WTC11 (cell line): ENCODE results near the gene HPSE2. TPM values are rescaled to one million over a fixed set of nuclear protein-coding genes. Genes with fewer than 3 reads are reported as not detected.
A peak's percentile ranks its signal among the peaks of the same experiment; 100 is the strongest.

Experiments used
- ATAC-seq: fragments of 200-7000 bp; cut with Tn5 transposase; 2 replicates; pipeline ENCODE4 v1.10.0; 2021; ENCODE audit warnings: mild to moderate bottlenecking, moderate library complexity
- CTCF ChIA-PET: fragments of 300-600 bp; sonication (Branson Sonifier 250); formaldehyde crosslinking; loops from one replicate; lab custom pipeline; 2021; ENCODE audit warnings: antibody characterized with exemption; lab: Charles Lee
- POLR2A ChIA-PET: fragments of 350-600 bp; sonication (Branson Sonifier 250); formaldehyde crosslinking; loops from one replicate; lab custom pipeline; 2021; ENCODE audit warnings: antibody characterized with exemption; lab: Charles Lee
- DNase-seq: peaks from one replicate; pipeline ENCODE4 v3.0.0; 2021; ENCODE audit warnings: low spot score
- H3K27ac Mint-ChIP-seq: 2 replicates; pipeline ENCODE4 v1.8.0; 2021; ENCODE audit warnings: mixed read lengths
- H3K27me3 Mint-ChIP-seq: 2 replicates; pipeline ENCODE4 v1.8.0; 2021; ENCODE audit warnings: low read depth, mild to moderate bottlenecking, moderate library complexity, mixed read lengths
- H3K36me3 Mint-ChIP-seq: 2 replicates; pipeline ENCODE4 v1.8.0; 2021; ENCODE audit warnings: mixed read lengths
- H3K4me1 Mint-ChIP-seq: 2 replicates; pipeline ENCODE4 v1.8.0; 2022; ENCODE audit warnings: mixed read lengths
- H3K4me3 Mint-ChIP-seq: 2 replicates; pipeline ENCODE4 v1.8.0; 2021; ENCODE audit warnings: mild to moderate bottlenecking, moderate library complexity, mixed read lengths
- H3K9me3 Mint-ChIP-seq: 2 replicates; pipeline ENCODE4 v1.8.0; 2021; ENCODE audit warnings: mixed read lengths
- CBFB ChIP-seq: sonication (generic); formaldehyde crosslinking; IDR thresholded peaks from 2 replicates; pipeline ENCODE4 v1.8.1; 2022; ENCODE audit warnings: mild to moderate bottlenecking, low read depth, missing genetic modification reagents
- CTCF ChIP-seq: fragments of 200-600 bp; IDR thresholded peaks from 2 replicates; pipeline ENCODE4 v1.8.0; 2022; ENCODE audit warnings: antibody characterized with exemption
- E2F5 ChIP-seq: sonication (generic); formaldehyde crosslinking; IDR thresholded peaks from 2 replicates; pipeline ENCODE4 v1.8.1; 2022; ENCODE audit warnings: mild to moderate bottlenecking, moderate library complexity, missing genetic modification reagents
- ERG ChIP-seq: fragments of 250-450 bp; sonication (Bioruptor Pico); IDR thresholded peaks from 2 replicates; pipeline ENCODE4 v1.8.0; 2021; ENCODE audit warnings: mild to moderate bottlenecking
- ETV6 ChIP-seq: sonication (generic); formaldehyde crosslinking; IDR thresholded peaks from 2 replicates; pipeline ENCODE4 v1.8.1; 2022; ENCODE audit warnings: mild to moderate bottlenecking, missing genetic modification reagents
- FOXP4 ChIP-seq: sonication (generic); formaldehyde crosslinking; IDR thresholded peaks from 2 replicates; pipeline ENCODE4 v1.8.0; 2022; ENCODE audit warnings: mild to moderate bottlenecking, missing genetic modification reagents
- GABPB1 ChIP-seq: sonication (generic); formaldehyde crosslinking; IDR thresholded peaks from 2 replicates; pipeline ENCODE4 v1.8.1; 2023; ENCODE audit warnings: mild to moderate bottlenecking, missing genetic modification reagents
- HMGXB4 ChIP-seq: sonication (generic); formaldehyde crosslinking; IDR thresholded peaks from 2 replicates; pipeline ENCODE4 v1.8.1; 2023; ENCODE audit warnings: mild to moderate bottlenecking, moderate library complexity, missing genetic modification reagents
- NFE2L1 ChIP-seq: sonication (generic); formaldehyde crosslinking; IDR thresholded peaks from 2 replicates; pipeline ENCODE4 v1.8.1; 2023; ENCODE audit warnings: missing genetic modification reagents
- TEAD1 ChIP-seq: sonication (generic); formaldehyde crosslinking; IDR thresholded peaks from 2 replicates; pipeline ENCODE4 v1.8.0; 2022; ENCODE audit warnings: mild to moderate bottlenecking, missing genetic modification reagents
- USF1 ChIP-seq: sonication (generic); formaldehyde crosslinking; IDR thresholded peaks from 2 replicates; pipeline ENCODE4 v1.8.0; 2022; ENCODE audit warnings: mild to moderate bottlenecking, missing genetic modification reagents
- USF2 ChIP-seq: sonication (generic); formaldehyde crosslinking; IDR thresholded peaks from 2 replicates; pipeline ENCODE4 v1.8.1; 2023; ENCODE audit warnings: mild to moderate bottlenecking, missing genetic modification reagents, moderate library complexity
- ZBTB43 ChIP-seq: sonication (generic); formaldehyde crosslinking; IDR thresholded peaks from 2 replicates; pipeline ENCODE4 v1.8.1; 2023; ENCODE audit warnings: mild to moderate bottlenecking, missing genetic modification reagents
- total RNA-seq: library from RNA; stranded (reverse); gene quantifications from 3 replicates; pipeline ENCODE4 v1.2.3, GENCODE V29; 2021

HPSE2 gene
- total RNA-seq, 1 experiment from 2014 or later, result 0.66 TPM

GRCh38 chr10:98446661-98447221 lies 788.9 kb downstream of the HPSE2 start, which contains the start of gene HPS1:
Gene HPS1 (minus strand): TSS chr10:98446935. CDS start chr10:98443240, 3,695 bp downstream.
- CTCF ChIA-PET, result interaction anchor here (1.0 to 1.2 kb wide), 5 partner anchors 19 to 138 kb away, joined by 3 to 7 read pairs (median 4); no protein-coding TSS in a partner anchor
- POLR2A ChIA-PET, result no interaction called here
- 0 out of 2 replicates have a peak, but pooled peaks cover 4% of the 10 kb centered on the region for H3K4me1 Mint-ChIP-seq
- peak within 1 kb of the TSS; percentile 42 for H3K27ac Mint-ChIP-seq
- DNase-seq, result peak; percentile 65
- H3K4me3 Mint-ChIP-seq, result peak within 1 kb of the TSS; percentile 77
- no peaks in the 10 kb centered on the region for H3K9me3 Mint-ChIP-seq
- H3K27me3 Mint-ChIP-seq, result no peaks in the 10 kb centered on the region
- peaks cover 27% of the 10 kb centered on the region for H3K36me3 Mint-ChIP-seq
- ATAC-seq, result peak; percentile 87
- peak; percentile 98 for TF ChIP-seq USF2 (CRISPR knock-in tag)
- peak; percentile 71; the same call in 1 of the 2 replicates for TF ChIP-seq HMGXB4
- TF ChIP-seq ETV6, result peak; percentile 85; the same call in 1 of the 2 replicates
- TF ChIP-seq E2F5 (CRISPR knock-in tag), result 0 out of 2 replicates have a peak, but pooled peaks have one; percentile 56
- TF ChIP-seq ZBTB43 (CRISPR knock-in tag), result no peak
- TF ChIP-seq CTCF, result no peak
- no peak for TF ChIP-seq CBFB
- peak; percentile 32; the same call in 1 of the 2 replicates for TF ChIP-seq GABPB1
- TF ChIP-seq TEAD1 (CRISPR knock-in tag), result 0 out of 2 replicates have a peak, but pooled peaks have one; percentile 12
- peak; percentile 97 for TF ChIP-seq USF1 (CRISPR knock-in tag)
- no peak for TF ChIP-seq NFE2L1 (CRISPR knock-in tag)
- TF ChIP-seq FOXP4 (CRISPR knock-in tag), result peak; percentile 71; the same call in 1 of the 2 replicates
- 0 out of 2 replicates have a peak, but pooled peaks have one; percentile 17 for TF ChIP-seq ERG (CRISPR knock-in tag)
- TF ChIP-seq, all 79 proteins: peak for 9
